B cell (primary cell): ENCODE data around the gene U2AF2. TPM values are rescaled to one million over a fixed set of nuclear protein-coding genes. Genes with fewer than 3 reads are reported as not detected.
A peak's percentile ranks its signal among the peaks of the same experiment; 100 is the strongest.

Source experiments
- ATAC-seq: fragments of 200-7000 bp; cut with Tn5 transposase; one replicate; pipeline ENCODE4 v1.10.0; 2021; ENCODE audit warnings: low read depth, mild to moderate bottlenecking, moderate number of reproducible peaks, moderate library complexity
- CTCF ChIA-PET: fragments of 350-600 bp; sonication (Branson Sonifier 250); formaldehyde crosslinking; loops from one replicate; lab custom pipeline; 2021; ENCODE audit warnings: antibody characterized with exemption, inconsistent platforms; lab: Charles Lee
- POLR2A ChIA-PET: fragments of 350-600 bp; sonication (Branson Sonifier 250); formaldehyde crosslinking; loops from one replicate; lab custom pipeline; 2021; ENCODE audit warnings: antibody characterized with exemption; lab: Charles Lee
- DNase-seq: peaks from one replicate; pipeline ENCODE4 v3.0.0; 2013
- H2AFZ ChIP-seq: 2 replicates; pipeline ENCODE4 v1.6.1; 2012; ENCODE audit warnings: mild to moderate bottlenecking, low read depth, low read length; ENCODE audit not compliant: insufficient read depth, poor library complexity, severe bottlenecking
- H3K27ac ChIP-seq, 2 donors: 1 replicate in 1 of 2; 2 replicates in 1 of 2; pipeline ENCODE4 v1.5.1; 2012 to 2013; ENCODE audit warnings: low read length in 2 of 2, mild to moderate bottlenecking in 2 of 2, moderate library complexity in 1 of 2
- H3K27me3 ChIP-seq, 4 experiments: fragments of 200-600 bp in 1 of 4; sonication (generic) in 1 of 4; replicated peaks in 1 of 4; 1 replicate in 2 of 4; 2 replicates in 2 of 4; pipeline versions ENCODE4 v1.6.1 to v1.7.0; 2013 to 2016; ENCODE audit warnings: low read length in 3 of 4, mild to moderate bottlenecking in 2 of 4, mixed read lengths in 1 of 4, moderate library complexity in 1 of 4; ENCODE audit not compliant: insufficient read depth in 4 of 4, control insufficient read depth in 3 of 4; ENCODE audit errors: control extremely low read depth in 1 of 4
- H3K36me3 ChIP-seq, 2 experiments: replicated peaks in 1 of 2; 1 replicate in 1 of 2; 2 replicates in 1 of 2; pipeline versions ENCODE4 v1.6.1 to v1.7.1; 2013; ENCODE audit warnings: low read length in 1 of 2; ENCODE audit not compliant: insufficient read depth in 2 of 2, control insufficient read depth in 1 of 2; ENCODE audit errors: control extremely low read depth in 1 of 2, extremely low read depth in 1 of 2
- H3K4me1 ChIP-seq, 2 donors: fragments of 200-600 bp in 1 of 2; sonication (generic) in 1 of 2; 1 replicate in 1 of 2; 2 replicates in 1 of 2; pipeline versions ENCODE4 v1.5.1 to v1.6.1; 2013 to 2017; ENCODE audit warnings: low read length in 2 of 2; ENCODE audit not compliant: control insufficient read depth in 2 of 2, insufficient read depth in 2 of 2
- H3K4me2 ChIP-seq: replicated peaks from 2 replicates; pipeline ENCODE3; 2012; ENCODE audit warnings: mild to moderate bottlenecking, low read depth, low read length; ENCODE audit not compliant: poor library complexity, severe bottlenecking
- H3K4me3 ChIP-seq, 5 experiments: fragments of 200-600 bp in 1 of 5; sonication (generic) in 1 of 5; 1 replicate in 3 of 5; 2 replicates in 2 of 5; pipeline versions ENCODE4 v1.5.1 to v1.7.0; 2011 to 2016; ENCODE audit warnings: low read length in 4 of 5, mild to moderate bottlenecking in 4 of 5, low read depth in 2 of 5, control low read depth in 1 of 5, moderate library complexity in 1 of 5; ENCODE audit not compliant: insufficient read depth in 1 of 5; ENCODE audit errors: control extremely low read depth in 1 of 5, extremely low read depth in 1 of 5
- H3K79me2 ChIP-seq: fragments of 200-600 bp; sonication (generic); one replicate; pipeline ENCODE4 v1.6.0; 2016; ENCODE audit warnings: low read length; ENCODE audit not compliant: control insufficient read depth, insufficient read depth
- H3K9ac ChIP-seq: fragments of 200-600 bp; sonication (generic); 2 replicates; pipeline ENCODE4 v1.6.1; 2017; ENCODE audit warnings: mild to moderate bottlenecking, low read length, moderate library complexity
- H3K9me3 ChIP-seq, 3 donors: one replicate each; pipeline versions ENCODE4 v1.6.1 to v1.7.1; 2013; ENCODE audit warnings: low read length in 2 of 3; ENCODE audit not compliant: control insufficient read depth in 2 of 3, insufficient read depth in 1 of 3; ENCODE audit errors: control extremely low read depth in 1 of 3
- H4K20me1 ChIP-seq: 2 replicates; pipeline ENCODE4 v1.6.0; 2012; ENCODE audit warnings: mild to moderate bottlenecking, low read length; ENCODE audit not compliant: insufficient read depth, control insufficient read depth, poor library complexity, severe bottlenecking
- H3K27ac Mint-ChIP-seq: one replicate; pipeline ENCODE4 v1.8.0; 2021; ENCODE audit warnings: mixed read lengths
- H3K27me3 Mint-ChIP-seq: one replicate; pipeline ENCODE4 v1.8.0; 2021; ENCODE audit warnings: mixed read lengths
- H3K4me1 Mint-ChIP-seq: one replicate; pipeline ENCODE4 v1.8.0; 2021; ENCODE audit warnings: mixed read lengths
- H3K4me3 Mint-ChIP-seq: one replicate; pipeline ENCODE4 v1.8.0; 2021; ENCODE audit warnings: mixed read lengths
- H3K9me3 Mint-ChIP-seq: one replicate; pipeline ENCODE4 v1.8.0; 2022; ENCODE audit warnings: mixed read lengths; ENCODE audit not compliant: insufficient read depth
- CTCF ChIP-seq: fragments of 200-600 bp; IDR thresholded peaks from one replicate; pipeline ENCODE4 v1.8.0; 2022; ENCODE audit warnings: antibody characterized with exemption, mild to moderate bottlenecking
- EZH2 ChIP-seq: IDR thresholded peaks from 2 replicates; pipeline ENCODE4 v1.6.1; 2012; ENCODE audit warnings: borderline replicate concordance, low read depth, mild to moderate bottlenecking, moderate library complexity, low read length; ENCODE audit not compliant: insufficient read depth, poor library complexity, severe bottlenecking
- WGBS: methylation state at CpG from one replicate; pipeline ENCODE4 v1.1.5; 2013; ENCODE audit warnings: missing lambda C conversion rate; ENCODE audit not compliant: insufficient coverage; 5-methylcytosine and 5-hydroxymethylcytosine counted together
- intact Hi-C: fragments of 100-400 bp; cut with micrococcal nuclease; formaldehyde crosslinking; loops from one replicate; pipeline ENCODE4 v1.10.0; 2022
- polyA plus RNA-seq: library from polyadenylated mRNA; depleted of rRNA; stranded (reverse); fragments of >200 nt; gene quantifications from 2 replicates; pipeline ENCODE4 v1.2.3, GENCODE V29; 2012
- total RNA-seq, 2 donors: library from RNA; stranded (reverse); fragments of 120-200 nt in 1 of 2; gene quantifications; 1 replicate in 1 of 2; 2 replicates in 1 of 2; pipeline versions ENCODE4 v1.2.3 to v1.2.4, GENCODE V29; 2013 to 2022

U2AF2 gene
- total and polyA plus RNA-seq, 2 donors (not counting 1 experiment from before 2014, with no cell fraction given), result 275 to 300 TPM

GRCh38 chr19:55644842-55645511, 9.9 kb upstream of the U2AF2 start:
- Mint-ChIP-seq H3K4me3 (peak overlapping the region; percentile 88), H3K4me1 (peaks cover 65% of the 10 kb centered on the region), H3K27me3 (no peaks in the 10 kb centered on the region), H3K27ac (peak overlapping the region; percentile 98), H3K9me3 (no peaks in the 10 kb centered on the region)
- H3K36me3 ChIP-seq, result peaks cover 0 to 21% of the 10 kb centered on the region in 2 experiments
- WGBS, result 65% methylated on average over 27 of the region's 28 CpGs
- peak overlapping the region; percentile 24 to 79 for H3K27ac ChIP-seq
- DNase-seq, result no peak
- H3K9me3 ChIP-seq, result peaks cover 0 to 7% (median 0%) of the 10 kb centered on the region in 3 donors
- peaks cover 42% of the 10 kb centered on the region for H3K79me2 ChIP-seq
- no peak for ATAC-seq
- TF ChIP-seq CTCF (no peak), EZH2 (no peak)
- H4K20me1 ChIP-seq, result peaks cover 21% of the 10 kb centered on the region
- intact Hi-C loops, result loop anchor here (5.0 kb wide), 3 partner anchors 32 to 238 kb away; partner anchors contain the start of genes EPN1, UBE2S and ZNF865
- H2AFZ ChIP-seq, result no peak overlapping the region
- no peak overlapping the region for H3K9ac ChIP-seq
- H3K4me2 ChIP-seq, result peak overlapping the region; percentile 96
- CTCF ChIA-PET, result interaction anchor here (0.5 to 7.2 kb wide), 3 partner anchors 8 to 10 kb away, joined by 3 to 131 read pairs (median 5); partner anchors contain the start of gene U2AF2
- POLR2A ChIA-PET, result interaction anchor here (0.6 to 1.8 kb wide), 4 partner anchors 9 to 525 kb away, joined by 3 to 12 read pairs (median 4); partner anchors contain the start of gene U2AF2
- H3K27me3 ChIP-seq, result no peaks in the 10 kb centered on the region
- no peak overlapping the region for H3K4me3 ChIP-seq
- peaks cover 43 to 72% of the 10 kb centered on the region in 2 donors for H3K4me1 ChIP-seq

- H3K9ac ChIP-seq, result no peak overlapping the region
- DNase-seq (no peak), ATAC-seq (no peak)
- no peaks in the 10 kb centered on the region for H3K27me3 Mint-ChIP-seq
- no peak overlapping the region for H2AFZ ChIP-seq
- POLR2A ChIA-PET, result interaction anchor here (0.7 to 1.8 kb wide), 3 partner anchors 9 to 23 kb away, joined by 4 to 12 read pairs (median 4); partner anchors contain the start of gene U2AF2
- peaks cover 42 to 67% of the 10 kb centered on the region in 2 donors for H3K4me1 ChIP-seq
- peak overlapping the region; percentile 96 for H3K4me2 ChIP-seq
- CTCF ChIA-PET, result interaction anchor here (0.7 to 7.2 kb wide), 2 partner anchors 10 to 60 kb away, joined by 3 to 131 read pairs; no protein-coding TSS in a partner anchor
- peaks cover 21% of the 10 kb centered on the region for H4K20me1 ChIP-seq
- H3K27me3 ChIP-seq, result no peaks in the 10 kb centered on the region
- H3K4me3 ChIP-seq, result no peak overlapping the region
- peak overlapping the region; percentile 88 for H3K4me3 Mint-ChIP-seq
- WGBS, result 68% methylated on average over 5 of the region's 5 CpGs
- H3K27ac ChIP-seq, result peak overlapping the region in 1 of 2 donors; percentile 24
- peaks cover 66% of the 10 kb centered on the region for H3K4me1 Mint-ChIP-seq
- peaks cover 42% of the 10 kb centered on the region for H3K79me2 ChIP-seq
- TF ChIP-seq CTCF (no peak), EZH2 (no peak)
- peak overlapping the region; percentile 89 for H3K27ac Mint-ChIP-seq
- H3K9me3 ChIP-seq, result peaks cover 0 to 2% (median 0%) of the 10 kb centered on the region in 3 donors
- H3K9me3 Mint-ChIP-seq, result no peaks in the 10 kb centered on the region
- intact Hi-C loops, result no loop called here
- peaks cover 0 to 23% of the 10 kb centered on the region in 2 experiments for H3K36me3 ChIP-seq
These were observed 9.3 kb upstream of the U2AF2 start for GRCh38 chr19:55645512-55645881.
